GM18505 (cell line): ENCODE results near the gene DCC.
"Not testable (repeated sequence)": the region's sequence is repeated elsewhere in the genome, so short reads cannot be mapped to it uniquely, and the experiment has no call there.

Source experiments
- ATAC-seq: cut with Tn5 transposase; IDR thresholded peaks from one replicate; pipeline ENCODE4 v1.9.1; 2021; ENCODE audit not compliant: unreplicated experiment
- POLR2A ChIP-seq: IDR thresholded peaks from 4 replicates; pipeline ENCODE4 v1.6.1; 2011; ENCODE audit warnings: borderline replicate concordance; ENCODE audit not compliant: insufficient read depth, insufficient read length; ENCODE audit errors: extremely low read depth

DCC gene

DNA sequence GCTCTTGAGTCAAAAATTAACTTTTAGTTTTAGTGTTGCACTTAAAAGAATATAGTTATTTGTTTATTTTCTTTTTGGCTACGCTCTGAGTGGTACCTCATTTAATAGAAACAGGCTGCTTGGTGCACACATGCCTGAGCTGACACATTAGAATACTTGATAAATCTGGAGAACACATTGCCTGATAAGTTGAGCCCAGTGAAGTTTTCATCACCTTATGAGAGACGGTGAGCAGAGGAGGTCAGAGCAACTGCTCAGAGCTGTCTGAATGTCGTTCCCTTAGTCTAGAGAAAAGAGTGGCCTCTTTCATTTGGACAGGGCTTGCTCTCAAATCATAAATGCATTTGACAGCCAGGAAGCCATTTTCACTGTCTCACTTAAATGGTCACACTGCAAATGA, 1168.5 kb downstream of the DCC start:
- no peak for ATAC-seq
- TF ChIP-seq POLR2A: no peak

DNA sequence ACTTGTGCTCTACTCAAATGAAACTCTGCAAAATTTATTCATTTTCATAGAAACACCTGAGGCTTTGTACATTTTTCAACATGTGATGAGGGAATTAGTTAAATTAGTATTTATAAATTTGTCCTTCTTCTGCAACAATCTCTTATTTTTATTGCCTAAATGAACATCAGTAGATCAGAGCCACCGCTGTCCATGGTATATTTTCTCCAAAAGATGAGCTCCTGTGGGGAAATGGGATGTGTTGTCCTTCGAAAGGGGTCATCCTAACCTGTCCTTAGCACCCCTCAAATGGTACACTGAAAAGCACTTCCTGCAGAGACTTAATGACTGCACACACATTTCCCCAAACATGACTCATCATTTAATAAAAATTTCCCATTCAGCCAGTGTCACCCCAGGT, 1169.9 kb downstream of the DCC start:
- ATAC-seq: no peak
- TF ChIP-seq POLR2A: no peak

DNA sequence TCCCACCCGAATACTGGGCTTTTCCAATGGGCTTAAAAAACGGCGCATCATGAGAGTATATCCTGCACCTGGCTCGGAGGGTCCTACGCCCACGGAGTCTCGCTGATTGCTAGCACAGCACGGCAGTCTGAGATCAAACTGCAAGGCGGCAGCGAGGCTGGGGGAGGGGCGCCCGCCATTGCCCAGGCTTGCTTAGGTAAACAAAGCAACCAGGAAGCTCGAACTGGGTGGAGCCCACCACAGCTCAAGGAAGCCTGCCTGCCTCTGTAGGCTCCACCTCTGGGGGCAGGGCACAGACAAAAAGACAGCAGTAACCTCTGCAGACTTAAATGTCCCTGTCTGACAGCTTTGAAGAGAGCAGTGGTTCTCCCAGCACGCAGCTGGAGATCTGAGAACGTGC, 1171.7 kb downstream of the DCC start:
- ATAC-seq: not testable (repeated sequence)

DNA sequence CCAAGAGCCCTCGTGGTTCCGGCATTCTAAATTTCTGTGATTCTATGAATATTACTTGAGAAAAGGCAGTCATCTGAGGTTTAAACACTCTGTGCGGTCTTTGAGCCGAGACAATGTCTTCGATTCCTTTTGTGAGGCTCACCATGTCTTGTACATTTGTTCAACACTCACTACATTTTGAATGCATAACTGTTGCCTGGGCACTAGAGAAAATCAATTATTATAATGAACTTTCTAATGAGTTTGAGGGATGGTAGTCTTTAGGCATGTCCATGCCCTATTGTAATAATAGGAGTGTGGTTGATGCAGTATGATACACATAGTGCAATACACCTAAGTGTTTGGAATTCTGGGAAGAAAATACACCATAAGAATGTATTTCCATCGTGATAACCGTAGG, 1181.1 kb downstream of the DCC start:
- no peak for TF ChIP-seq POLR2A
- ATAC-seq: no peak

DNA sequence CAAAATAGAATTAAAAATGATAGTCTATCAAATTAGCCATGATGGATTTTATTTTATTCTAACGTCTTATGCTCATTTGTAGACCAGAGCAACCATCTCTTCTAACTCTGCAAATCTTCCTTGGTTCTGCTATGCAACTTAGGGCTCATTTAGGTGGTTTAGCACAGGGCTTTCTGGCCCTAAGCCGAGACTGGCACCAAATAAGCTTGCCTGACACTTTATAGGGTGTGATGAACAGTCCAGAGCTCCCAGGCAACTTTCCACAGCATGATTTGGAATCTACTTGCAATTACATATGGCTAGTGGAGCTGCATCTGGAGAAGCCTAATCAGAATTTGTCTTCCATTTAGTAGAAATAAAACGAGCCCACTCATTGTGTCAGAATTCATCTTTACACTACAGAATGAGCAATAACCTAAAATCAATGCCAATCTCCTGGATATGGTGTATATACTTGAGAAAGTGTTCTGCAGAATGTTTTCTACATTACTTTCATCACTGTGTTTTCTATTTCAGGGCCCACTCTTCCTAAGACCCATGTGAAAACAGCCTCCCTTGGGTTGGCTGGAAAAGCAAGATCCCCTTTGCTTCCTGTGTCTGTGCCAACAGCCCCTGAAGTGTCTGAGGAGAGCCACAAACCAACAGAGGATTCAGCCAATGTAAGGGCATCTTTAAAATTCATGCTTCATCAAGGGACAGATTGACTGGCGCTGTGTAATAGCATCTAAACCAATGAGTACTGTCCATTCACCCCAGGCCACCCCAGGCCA, 1186.3 kb downstream of the DCC start:
- no peak for ATAC-seq
- no peak for TF ChIP-seq POLR2A

DNA sequence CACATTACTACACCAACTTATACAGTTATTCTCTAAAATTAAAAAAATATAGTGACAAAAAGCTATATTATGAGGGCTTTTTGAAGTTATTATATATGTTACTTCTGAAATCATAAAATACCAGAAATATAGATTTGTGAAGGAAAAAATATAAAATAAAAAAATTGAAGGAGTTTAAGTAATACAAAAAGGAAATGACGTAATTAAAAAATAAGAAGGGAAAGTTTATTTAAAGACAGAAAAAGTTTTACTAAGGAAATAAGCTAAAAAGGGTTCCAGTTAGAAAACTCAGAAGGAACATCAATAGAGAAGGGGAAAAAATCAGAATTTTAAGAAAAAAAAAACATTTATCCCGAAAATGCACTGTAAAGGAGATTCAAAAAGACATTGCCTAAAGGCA, 1187.4 kb downstream of the DCC start:
- ATAC-seq: no peak
- TF ChIP-seq POLR2A: no peak

DNA sequence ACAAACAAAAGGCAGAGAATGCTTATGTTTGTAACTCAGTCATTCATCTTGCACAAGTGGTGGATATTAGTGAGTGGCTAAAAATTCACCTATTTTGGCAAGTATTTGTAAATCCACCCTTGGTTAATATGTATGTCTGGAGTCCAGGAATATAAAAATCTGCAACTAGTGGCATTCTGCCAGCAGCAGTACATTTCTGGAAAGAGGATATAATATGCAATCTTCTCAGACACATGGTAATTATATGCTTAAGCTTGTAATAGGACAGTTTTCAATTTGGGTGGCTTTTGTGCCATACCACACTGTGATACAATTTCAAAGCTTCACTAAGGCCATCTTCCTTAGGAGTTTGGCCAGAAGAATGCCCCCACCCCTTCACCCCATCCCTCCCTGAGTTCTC, 1191.2 kb downstream of the DCC start:
- ATAC-seq: no peak
- TF ChIP-seq POLR2A: no peak

DNA sequence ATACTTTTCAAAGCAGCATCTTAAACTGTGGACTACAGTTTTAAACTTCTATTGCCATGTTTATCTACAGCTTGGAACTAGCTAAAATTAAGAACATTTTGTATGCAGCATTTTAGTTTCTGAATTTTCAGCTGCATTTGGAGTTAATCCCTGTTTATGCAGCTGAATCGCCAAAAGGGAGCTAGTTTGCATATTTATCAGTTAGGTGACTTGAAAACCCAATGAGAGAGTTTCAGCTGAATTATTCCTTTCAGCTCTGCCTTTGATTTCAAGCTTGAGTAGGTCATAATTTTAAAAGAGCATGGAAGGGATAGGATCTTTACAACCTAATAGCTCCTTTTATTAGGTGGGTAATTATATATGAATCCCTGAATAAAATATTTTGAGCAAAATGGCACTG, 1191.9 kb downstream of the DCC start:
- TF ChIP-seq POLR2A: no peak
- no peak for ATAC-seq

DNA sequence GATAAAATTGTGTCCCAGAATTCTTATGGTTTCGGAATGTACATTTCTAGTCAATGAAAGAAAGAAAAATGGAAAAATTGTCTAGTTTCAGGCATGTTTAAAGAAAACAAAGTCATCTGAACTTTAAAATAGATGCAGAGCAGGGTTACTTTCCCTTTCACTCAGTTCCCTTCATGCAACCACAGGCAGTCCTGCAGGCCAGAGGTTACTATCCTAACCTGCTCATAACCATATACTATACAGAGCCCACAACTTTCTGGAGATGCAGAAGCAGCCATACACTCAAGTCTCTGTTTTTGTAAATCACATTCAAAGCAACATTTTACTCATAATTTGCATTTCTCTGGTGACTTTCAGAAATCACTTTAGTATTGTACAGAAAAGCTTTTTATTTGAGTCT, 1194.2 kb downstream of the DCC start:
- no peak for ATAC-seq
- no peak for TF ChIP-seq POLR2A

DNA sequence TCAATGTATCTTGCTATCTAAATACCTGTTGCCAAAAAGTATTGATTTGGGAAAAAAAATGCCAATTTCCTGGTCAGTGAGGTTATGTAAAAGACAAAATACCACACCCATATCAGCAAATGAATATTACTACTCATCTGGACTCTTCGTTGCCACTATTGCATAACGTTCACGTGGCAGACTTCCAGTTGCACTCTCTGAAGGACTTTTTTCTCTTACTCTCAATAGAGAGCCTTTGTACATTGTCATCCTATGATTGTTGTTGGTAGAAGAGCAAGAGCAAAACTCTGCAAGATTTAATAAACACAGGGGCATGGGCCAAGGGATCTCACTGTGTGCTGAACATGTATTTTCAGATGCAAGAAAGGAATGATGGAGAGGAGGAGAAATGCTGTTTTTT, 1194.7 kb downstream of the DCC start:
- no peak for ATAC-seq
- no peak for TF ChIP-seq POLR2A

DNA sequence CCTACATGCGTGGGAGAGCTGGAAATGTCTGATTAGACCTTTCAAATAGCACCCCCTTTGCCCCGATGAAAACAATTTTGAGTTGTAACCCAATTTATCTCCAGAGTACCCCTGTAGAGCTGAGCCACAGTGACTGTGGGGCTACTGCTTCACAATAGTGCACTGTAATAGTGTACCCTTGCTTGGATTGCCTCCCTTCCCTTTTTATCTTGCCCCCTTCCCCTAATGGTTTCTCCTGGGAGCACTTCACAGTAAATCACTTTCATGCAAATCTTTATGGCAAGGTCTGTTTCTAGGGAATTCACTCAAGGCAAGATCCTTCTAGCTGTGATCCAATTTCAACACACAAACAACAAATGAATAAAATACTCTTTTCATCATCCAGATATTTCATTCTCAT, 1196.9 kb downstream of the DCC start:
- ATAC-seq: no peak
- TF ChIP-seq POLR2A: no peak

DNA sequence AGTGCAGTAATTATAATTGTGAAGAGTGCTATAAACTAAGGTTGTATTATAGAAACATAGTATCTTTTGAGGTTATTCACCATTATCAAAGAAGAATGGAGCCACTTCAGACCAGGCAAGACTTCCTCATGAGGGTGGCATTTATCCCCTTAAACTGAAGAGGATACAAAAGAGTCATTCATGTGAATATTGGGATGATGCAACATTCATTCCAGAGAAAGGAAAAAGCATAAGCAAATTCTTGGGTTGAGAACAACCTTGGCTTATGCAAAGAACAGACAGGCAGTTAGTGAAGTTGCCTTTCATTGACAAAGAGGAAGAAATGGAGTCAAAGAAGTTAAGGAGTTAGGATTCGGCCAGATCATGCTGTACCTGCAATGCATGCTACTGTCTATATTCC, 1201.9 kb downstream of the DCC start:
- TF ChIP-seq POLR2A: no peak
- ATAC-seq: no peak

DNA sequence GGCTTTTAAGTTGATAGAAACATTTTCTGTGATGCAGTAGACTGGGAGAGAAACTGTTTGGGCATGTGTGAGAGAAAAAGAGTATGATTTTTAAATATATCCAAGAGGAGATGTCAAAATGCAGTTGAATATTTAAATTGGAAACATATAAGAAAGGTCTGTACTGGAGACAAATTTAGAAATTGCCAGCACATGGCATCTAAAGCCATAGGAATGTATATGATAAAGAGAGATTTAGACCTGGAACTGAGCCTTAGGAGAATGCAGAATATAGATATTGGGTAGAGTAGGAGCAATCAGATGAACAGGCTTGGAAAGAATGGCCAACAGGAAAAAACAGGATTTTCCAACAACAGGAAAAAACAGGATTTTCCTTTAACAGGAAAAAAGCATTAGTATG, 1203.7 kb downstream of the DCC start:
- no peak for TF ChIP-seq POLR2A
- ATAC-seq: no peak

DNA sequence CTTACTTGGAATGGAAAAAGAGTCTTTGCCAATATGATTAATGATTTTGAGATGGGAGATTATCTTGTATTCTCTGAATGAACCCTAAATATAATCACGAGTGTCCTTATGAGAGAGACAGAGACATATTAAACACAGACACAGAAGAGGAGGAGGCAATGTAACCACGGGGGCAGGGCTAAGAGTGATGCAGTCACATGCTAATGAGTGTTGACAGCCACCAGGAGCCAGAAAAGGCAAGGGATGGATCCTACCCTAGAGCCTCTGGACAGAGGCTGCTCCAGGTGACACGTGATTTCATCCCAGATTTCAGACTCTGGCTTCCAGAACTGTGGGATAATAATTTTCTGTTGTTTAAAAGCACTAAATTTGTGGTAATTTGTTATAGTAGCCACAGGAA, 1204.9 kb downstream of the DCC start:
- ATAC-seq: no peak
- TF ChIP-seq POLR2A: no peak

DNA sequence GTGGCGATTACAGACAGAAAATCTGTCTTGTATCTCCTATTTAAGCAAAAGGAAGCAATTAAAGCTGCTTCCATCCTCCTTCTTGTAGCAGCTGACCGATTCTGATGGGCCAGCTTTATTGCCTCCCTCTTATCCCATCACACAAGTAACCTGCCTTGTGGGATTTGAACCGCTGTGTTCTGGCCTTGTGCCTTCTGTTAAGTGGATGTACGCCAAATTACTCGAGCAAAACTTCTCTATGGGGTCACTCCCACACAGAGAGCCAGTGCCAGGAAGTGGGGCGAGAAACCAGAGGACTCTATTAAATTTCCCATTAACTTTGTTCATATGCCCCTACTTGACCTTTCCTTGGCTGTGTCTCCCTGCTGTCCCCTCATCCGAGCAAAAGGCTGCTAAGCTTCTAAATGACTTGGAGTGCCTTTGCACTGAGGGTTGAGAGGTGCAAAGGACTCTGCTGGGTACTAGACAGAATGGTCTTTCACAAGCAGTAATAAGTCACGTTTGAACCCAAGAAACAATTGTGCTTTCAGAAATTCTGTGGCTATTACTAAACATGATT, 1212.0 kb downstream of the DCC start:
- ATAC-seq: no peak
- TF ChIP-seq POLR2A: no peak
